HepG2 (cell line): ENCODE results near the gene C1orf159. TPM values are rescaled to one million over a fixed set of nuclear protein-coding genes. Genes with fewer than 3 reads are reported as not detected.
A peak's percentile ranks its signal among the peaks of the same experiment; 100 is the strongest.

ENCODE experiments used
- ATAC-seq: fragments of 200-7000 bp; cut with Tn5 transposase; 3 replicates; pipeline ENCODE4 v1.9.1; 2020; ENCODE audit warnings: mild to moderate bottlenecking, moderate library complexity
- BruUV-seq: library from RNA; stranded (reverse); fragments of 400-500 nt; replicated peaks from 2 replicates; lab custom pipeline; 2021; lab: Mats Ljungman, UMichigan
- CTCF ChIA-PET: fragments of 300-600 bp; formaldehyde crosslinking; extraction: SDS; loops from one replicate; lab custom pipeline; 2021; ENCODE audit warnings: low total read pairs, inconsistent platforms, low intra/inter-chr PET ratio; lab: Yijun Ruan, JAX
- POLR2A ChIA-PET: fragments of 350-600 bp; sonication (Branson Sonifier 250); formaldehyde crosslinking; loops from one replicate; lab custom pipeline; 2020; ENCODE audit warnings: antibody characterized with exemption, inconsistent platforms; lab: Yijun Ruan, JAX
- DNase-seq: peaks from one replicate; pipeline ENCODE4 v3.0.0-alpha.2; 2015; ENCODE audit warnings: low spot score
- FAIRE-seq: peaks from 3 replicates; lab custom pipeline; 2011; peaks lifted over from hg19 to GRCh38; lab: Jason Lieb, UNC
- H2AFZ ChIP-seq: one replicate; pipeline ENCODE4 v1.6.1; 2011; ENCODE audit warnings: low read length, inconsistent platforms
- H3K27ac ChIP-seq: fragments of 300-600 bp; 3 replicates; pipeline ENCODE4 v1.8.0; 2011; ENCODE audit warnings: mixed run types, mild to moderate bottlenecking, mixed read lengths, low read length, inconsistent platforms; ENCODE audit not compliant: insufficient read depth; ENCODE audit errors: extremely low read length
- H3K27me3 ChIP-seq, 2 experiments: fragments of 200-600 bp in 1 of 2; 2 replicates in 1 of 2; 3 replicates in 1 of 2; pipeline versions ENCODE4 v1.6.0 to v1.8.0; 2011; ENCODE audit warnings: low read length in 2 of 2, mild to moderate bottlenecking in 2 of 2, moderate library complexity in 2 of 2, inconsistent platforms in 1 of 2; ENCODE audit not compliant: insufficient read depth in 2 of 2, control insufficient read depth in 1 of 2
- H3K36me3 ChIP-seq, 2 experiments: fragments of 200-600 bp in 1 of 2; replicated peaks in 1 of 2; 2 replicates in 1 of 2; 3 replicates in 1 of 2; pipeline versions ENCODE4 v1.5.1 to v1.8.0; 2011; ENCODE audit warnings: low read length in 2 of 2, inconsistent platforms in 1 of 2; ENCODE audit not compliant: insufficient read depth in 2 of 2, control insufficient read depth in 1 of 2
- H3K4me1 ChIP-seq: 2 replicates; pipeline ENCODE4 v1.5.1; 2012; ENCODE audit warnings: low read length, inconsistent platforms; ENCODE audit not compliant: insufficient read depth
- H3K4me2 ChIP-seq: 2 replicates; pipeline ENCODE4 v1.6.0; 2011; ENCODE audit warnings: low read depth, low read length, inconsistent platforms
- H3K4me3 ChIP-seq, 3 experiments: fragments of 200-600 bp in 1 of 3; sonication (generic), shearing (Covaris generic) in 1 of 3; replicated peaks in 1 of 3; 2 replicates each; pipeline ENCODE4 v1.5.1; 2011 to 2016; ENCODE audit warnings: low read length in 3 of 3, inconsistent platforms in 2 of 3, low read depth in 2 of 3, mild to moderate bottlenecking in 2 of 3, control low read depth in 1 of 3, mixed read lengths in 1 of 3; ENCODE audit not compliant: insufficient read depth in 1 of 3
- H3K79me2 ChIP-seq: one replicate; pipeline ENCODE4 v1.6.1; 2011; ENCODE audit warnings: low read length, inconsistent platforms; ENCODE audit not compliant: insufficient read depth
- H3K9ac ChIP-seq: 2 replicates; pipeline ENCODE4 v1.6.0; 2011; ENCODE audit warnings: mild to moderate bottlenecking, low read depth, low read length, inconsistent platforms; ENCODE audit not compliant: insufficient read depth
- H3K9me3 ChIP-seq: 2 replicates; pipeline ENCODE4 v1.5.1; 2012; ENCODE audit warnings: mild to moderate bottlenecking, low read length
- H4K20me1 ChIP-seq: 2 replicates; pipeline ENCODE4 v1.6.0; 2011; ENCODE audit warnings: inconsistent platforms, mild to moderate bottlenecking, low read length, moderate library complexity; ENCODE audit not compliant: insufficient read depth
- MYNN ChIP-seq: sonication (generic); formaldehyde crosslinking; IDR thresholded peaks from 2 replicates; pipeline ENCODE4 v1.4.0; 2020; ENCODE audit warnings: mild to moderate bottlenecking, low read depth, missing genetic modification reagents
- NKX3-1 ChIP-seq: sonication (generic); formaldehyde crosslinking; IDR thresholded peaks from 2 replicates; pipeline ENCODE4 v1.5.0; 2020; ENCODE audit warnings: missing genetic modification reagents
- NR2F6 ChIP-seq, 2 experiments: IDR thresholded peaks; 2 replicates each; pipeline ENCODE4 v1.6.1; 2016; ENCODE audit warnings: antibody characterized with exemption in 1 of 2, mild to moderate bottlenecking in 1 of 2
- SRSF4 ChIP-seq: fragments of 200-400 bp; formaldehyde crosslinking; IDR thresholded peaks from one replicate; pipeline ENCODE4 v1.6.1; 2018; ENCODE audit warnings: mild to moderate bottlenecking, low read depth, low read length, moderate library complexity; ENCODE audit not compliant: poor library complexity, severe bottlenecking
- ZFP90 ChIP-seq: sonication (generic); formaldehyde crosslinking; IDR thresholded peaks from 2 replicates; pipeline ENCODE4 v1.8.0; 2022; ENCODE audit warnings: missing genetic modification reagents, mild to moderate bottlenecking, inconsistent platforms, borderline replicate concordance
- ZFX ChIP-seq: sonication (generic); formaldehyde crosslinking; IDR thresholded peaks from 2 replicates; pipeline ENCODE4 v1.4.0; 2020; ENCODE audit warnings: mild to moderate bottlenecking, low read depth, missing genetic modification reagents, moderate library complexity
- ZIK1 ChIP-seq: sonication (generic); formaldehyde crosslinking; IDR thresholded peaks from 2 replicates; pipeline ENCODE4 v1.5.0; 2020; ENCODE audit warnings: mild to moderate bottlenecking, low read depth, missing genetic modification reagents, borderline replicate concordance
- ZNF282 ChIP-seq: fragments of 450-650 bp; IDR thresholded peaks from 2 replicates; pipeline ENCODE4 v1.6.1; 2018; ENCODE audit not compliant: partially characterized antibody
- ZNF337 ChIP-seq: sonication (generic); formaldehyde crosslinking; IDR thresholded peaks from 2 replicates; pipeline ENCODE4 v1.5.1; 2020; ENCODE audit warnings: missing genetic modification reagents, low read depth, mild to moderate bottlenecking, borderline replicate concordance
- ZNF576 ChIP-seq: sonication (generic); formaldehyde crosslinking; IDR thresholded peaks from 2 replicates; pipeline ENCODE4 v1.4.0; 2020; ENCODE audit warnings: mild to moderate bottlenecking, missing genetic modification reagents
- ZNF747 ChIP-seq: sonication (generic); formaldehyde crosslinking; IDR thresholded peaks from 2 replicates; pipeline ENCODE4 v1.8.1; 2023; ENCODE audit warnings: missing genetic modification reagents, mild to moderate bottlenecking, borderline replicate concordance
- ZNF800 ChIP-seq: sonication (generic); formaldehyde crosslinking; IDR thresholded peaks from 2 replicates; pipeline ENCODE4 v1.4.0; 2020; ENCODE audit warnings: missing genetic modification reagents
- ZNF839 ChIP-seq: sonication (generic); formaldehyde crosslinking; IDR thresholded peaks from 2 replicates; pipeline ENCODE4 v1.4.0; 2020; ENCODE audit warnings: missing genetic modification reagents, mild to moderate bottlenecking, borderline replicate concordance
- ZNF841 ChIP-seq: sonication (generic); formaldehyde crosslinking; IDR thresholded peaks from 2 replicates; pipeline ENCODE4 v1.8.1; 2023; ENCODE audit warnings: missing genetic modification reagents, borderline replicate concordance
- ZSCAN31 ChIP-seq: sonication (generic); formaldehyde crosslinking; IDR thresholded peaks from 2 replicates; pipeline ENCODE4 v1.5.0; 2020; ENCODE audit warnings: low read depth, mild to moderate bottlenecking, missing genetic modification reagents
- WGBS: methylation state at CpG from one replicate; pipeline ENCODE4 v1.1.6; 2017; ENCODE audit warnings: low lambda C conversion rate; 5-methylcytosine and 5-hydroxymethylcytosine counted together
- in situ Hi-C: cut with HindIII; loops from 2 replicates; pipeline ENCODE4 v1.10.0; 2017; ENCODE audit warnings: low pct_unique_long_range_greater_than_20kb; ENCODE audit not compliant: extremely low pct_ligation_motif_present
- intact Hi-C: fragments of 100-400 bp; cut with micrococcal nuclease; formaldehyde crosslinking; loops from one replicate; pipeline ENCODE4 v1.10.0; 2022; ENCODE audit not compliant: unreplicated experiment
- polyA plus RNA-seq, 8 experiments: library from polyadenylated mRNA; depleted of rRNA in 3 of 8; stranded (reverse) in 7 of 8; unstranded in 1 of 8; fragments of >200 nt; fragmentation: Illumina TruSeq in 4 of 8; extraction: Trizol in 4 of 8; gene quantifications; 2 replicates each; pipeline versions ENCODE4 v1.2.1 to v1.2.3, GENCODE V29; 2011 to 2016; ENCODE audit warnings: low read depth in 4 of 8, missing spikeins in 1 of 8, mixed read lengths in 1 of 8; ENCODE audit not compliant: insufficient read depth in 1 of 8
- total RNA-seq, 5 experiments: library from RNA; depleted of rRNA; stranded (reverse); fragments of >200 nt; fragmentation: Illumina TruSeq; extraction: Trizol; gene quantifications; 2 replicates each; pipeline ENCODE4 v1.2.3, GENCODE V29; 2016; ENCODE audit warnings: low read depth in 1 of 5
- TF ChIP-seq, protein P1 (sequence below): sonication (generic); formaldehyde crosslinking; IDR thresholded peaks from 2 replicates; pipeline ENCODE4 v1.5.0; 2020; ENCODE audit warnings: missing genetic modification reagents
- TF ChIP-seq, protein P2 (sequence below): sonication (generic); formaldehyde crosslinking; IDR thresholded peaks from 2 replicates; pipeline ENCODE4 v1.9.0; 2022; ENCODE audit warnings: low read depth, missing genetic modification reagents

Gene C1orf159
- total and polyA plus RNA-seq, 2 of the 13 experiments (the other 11 are each of a cell fraction or from before 2014, with no cell fraction given), result 3.8 to 6.7 TPM

DNA sequence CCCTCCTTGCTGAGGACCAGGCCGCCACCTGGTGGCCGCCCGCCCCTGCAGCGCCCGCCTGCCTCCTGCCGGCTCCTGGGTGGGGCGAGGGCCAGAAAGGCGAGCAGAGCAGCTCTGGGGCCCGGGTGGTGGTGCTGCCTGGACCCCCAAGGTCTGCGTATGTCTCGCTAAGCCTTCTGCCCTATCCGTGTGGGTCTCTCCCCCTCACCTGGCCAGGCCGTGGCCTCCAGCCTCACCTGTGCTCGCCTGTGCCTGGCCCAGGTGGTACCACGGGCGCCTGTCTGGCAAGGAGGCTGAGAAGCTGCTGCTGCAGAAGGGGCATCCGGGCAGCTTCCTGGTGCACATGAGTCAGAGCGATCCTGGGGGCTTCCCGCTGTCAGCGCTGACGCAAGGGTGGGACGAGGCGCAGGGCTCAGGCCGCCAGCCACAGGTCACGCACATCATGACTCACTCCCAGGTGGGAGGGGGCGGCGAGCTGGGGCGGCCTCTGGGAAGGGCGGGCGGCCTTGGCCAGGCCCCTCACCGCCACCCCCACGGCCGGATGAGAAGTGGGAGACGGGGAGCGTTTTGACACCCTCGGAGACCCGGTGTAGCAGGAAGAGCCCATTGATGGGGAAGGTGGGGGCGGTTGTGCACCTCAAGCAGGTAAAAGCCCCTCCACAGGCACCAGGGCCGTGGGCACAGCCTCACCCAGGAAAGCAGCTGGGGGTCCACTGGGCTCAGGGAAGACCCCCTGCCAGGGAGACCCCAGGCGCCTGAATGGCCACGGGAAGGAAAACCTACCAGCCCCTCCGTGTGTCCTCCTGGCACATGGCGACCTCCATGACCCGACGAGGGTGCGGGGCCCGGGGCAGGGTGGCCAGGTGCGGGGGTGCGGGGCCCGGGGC lies 51.7 kb downstream of the C1orf159 start:
- Histone ChIP-seq H4K20me1 (no peaks in the 10 kb centered on the region), H3K79me2 (no peaks in the 10 kb centered on the region), H2AFZ (no peak overlapping the region), H3K27ac (no peak overlapping the region), H3K4me3 (peak overlapping the region; percentile 11 to 70 (median 58); a peak in 5 of 6 replicates), H3K27me3 (no peaks in the 10 kb centered on the region), H3K4me2 (peak overlapping the region; percentile 93), H3K9ac (peak overlapping the region; percentile 55), H3K9me3 (no peaks in the 10 kb centered on the region), H3K36me3 (no peaks in the 10 kb centered on the region), H3K4me1 (peaks cover 43% of the 10 kb centered on the region)
- FAIRE-seq (no peak), DNase-seq (peak; percentile 58), ATAC-seq (peak; percentile 69)
- intact Hi-C loops (no loop called here), in situ Hi-C loops (no loop called here)
- POLR2A ChIA-PET, result interaction anchor here (0.6 to 2.5 kb wide), 13 partner anchors 8 to 825 kb away, joined by 3 to 11 read pairs (median 4); partner anchors contain the start of gene ISG15
- CTCF ChIA-PET, result interaction anchor here (1.5 to 1.6 kb wide), 4 partner anchors 45 to 80 kb away, joined by 3 to 15 read pairs (median 8); partner anchors contain the start of gene AGRN
- WGBS, result 2% methylated on average over 11 of the region's 50 CpGs
- BruUV-seq, result no TSS peak
- TF ChIP-seq ZNF841 (CRISPR knock-in tag) (no peak), ZNF337 (no peak; the same call in 1 of the 2 replicates), SRSF4 (no peak), MYNN (CRISPR knock-in tag) (no peak), ZNF839 (no peak; the same call in 1 of the 2 replicates), NKX3-1 (CRISPR knock-in tag) (no peak), ZFX (CRISPR knock-in tag) (peak; percentile 68), ZIK1 (CRISPR knock-in tag) (no peak), ZSCAN31 (CRISPR knock-in tag) (0 out of 2 replicates have a peak, but pooled peaks have one; percentile 36), ZFP90 (CRISPR knock-in tag) (0 out of 2 replicates have a peak, but pooled peaks have one; percentile 40), ZNF282 (no peak), NR2F6 (IDR thresholded peaks at IDR 0.05) (no peak), NR2F6 (CRISPR knock-in tag; IDR thresholded peaks at IDR 0.05) (peak; percentile 69; the same call in 1 of the 2 replicates), ZNF576 (CRISPR knock-in tag) (0 out of 2 replicates have a peak, but pooled peaks have one; percentile 21), ZNF800 (CRISPR knock-in tag) (0 out of 2 replicates have a peak, but pooled peaks have one; percentile 26), ZNF747 (CRISPR knock-in tag) (peak; percentile 19; the same call in 1 of the 2 replicates)
- TF ChIP-seq, protein P1, sequence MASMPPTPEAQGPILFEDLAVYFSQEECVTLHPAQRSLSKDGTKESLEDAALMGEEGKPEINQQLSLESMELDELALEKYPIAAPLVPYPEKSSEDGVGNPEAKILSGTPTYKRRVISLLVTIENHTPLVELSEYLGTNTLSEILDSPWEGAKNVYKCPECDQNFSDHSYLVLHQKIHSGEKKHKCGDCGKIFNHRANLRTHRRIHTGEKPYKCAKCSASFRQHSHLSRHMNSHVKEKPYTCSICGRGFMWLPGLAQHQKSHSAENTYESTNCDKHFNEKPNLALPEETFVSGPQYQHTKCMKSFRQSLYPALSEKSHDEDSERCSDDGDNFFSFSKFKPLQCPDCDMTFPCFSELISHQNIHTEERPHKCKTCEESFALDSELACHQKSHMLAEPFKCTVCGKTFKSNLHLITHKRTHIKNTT (CRISPR knock-in tag), result no peak
- TF ChIP-seq, protein P2, sequence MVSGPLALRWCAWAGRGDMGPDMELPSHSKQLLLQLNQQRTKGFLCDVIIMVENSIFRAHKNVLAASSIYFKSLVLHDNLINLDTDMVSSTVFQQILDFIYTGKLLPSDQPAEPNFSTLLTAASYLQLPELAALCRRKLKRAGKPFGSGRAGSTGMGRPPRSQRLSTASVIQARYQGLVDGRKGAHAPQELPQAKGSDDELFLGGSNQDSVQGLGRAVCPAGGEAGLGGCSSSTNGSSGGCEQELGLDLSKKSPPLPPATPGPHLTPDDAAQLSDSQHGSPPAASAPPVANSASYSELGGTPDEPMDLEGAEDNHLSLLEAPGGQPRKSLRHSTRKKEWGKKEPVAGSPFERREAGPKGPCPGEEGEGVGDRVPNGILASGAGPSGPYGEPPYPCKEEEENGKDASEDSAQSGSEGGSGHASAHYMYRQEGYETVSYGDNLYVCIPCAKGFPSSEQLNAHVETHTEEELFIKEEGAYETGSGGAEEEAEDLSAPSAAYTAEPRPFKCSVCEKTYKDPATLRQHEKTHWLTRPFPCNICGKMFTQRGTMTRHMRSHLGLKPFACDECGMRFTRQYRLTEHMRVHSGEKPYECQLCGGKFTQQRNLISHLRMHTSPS (CRISPR knock-in tag), result peak; percentile 86
